Inferior parietal cortex (tissue), 1 donor: ENCODE measurements around the gene TMBIM4.

ENCODE experiments used
- DNase-seq: peaks from one replicate; pipeline ENCODE4 v3.0.0-alpha.2; 2016; ENCODE audit errors: extremely low spot score

TMBIM4 gene

DNA sequence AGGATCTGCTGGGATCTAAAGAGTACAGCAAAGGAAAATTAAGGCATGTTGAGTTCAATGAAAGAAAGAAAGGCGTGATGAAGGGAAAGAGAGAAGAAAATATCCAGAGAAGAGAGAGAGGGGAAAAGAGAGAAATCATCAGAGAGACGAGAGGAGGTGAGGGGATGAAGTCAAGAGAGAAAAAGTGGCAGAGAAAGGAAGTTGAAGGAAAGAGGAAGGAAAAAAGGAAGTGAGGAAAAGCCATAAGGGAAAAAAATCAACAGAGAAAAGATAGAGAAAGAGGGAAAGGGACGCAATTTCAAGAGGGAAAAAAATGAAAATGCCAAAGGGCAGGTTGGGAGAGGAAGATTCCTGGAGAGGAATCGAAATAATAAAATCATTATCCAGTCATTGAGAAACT lies 79.6 kb downstream of the TMBIM4 start:
- no peak for DNase-seq

DNA sequence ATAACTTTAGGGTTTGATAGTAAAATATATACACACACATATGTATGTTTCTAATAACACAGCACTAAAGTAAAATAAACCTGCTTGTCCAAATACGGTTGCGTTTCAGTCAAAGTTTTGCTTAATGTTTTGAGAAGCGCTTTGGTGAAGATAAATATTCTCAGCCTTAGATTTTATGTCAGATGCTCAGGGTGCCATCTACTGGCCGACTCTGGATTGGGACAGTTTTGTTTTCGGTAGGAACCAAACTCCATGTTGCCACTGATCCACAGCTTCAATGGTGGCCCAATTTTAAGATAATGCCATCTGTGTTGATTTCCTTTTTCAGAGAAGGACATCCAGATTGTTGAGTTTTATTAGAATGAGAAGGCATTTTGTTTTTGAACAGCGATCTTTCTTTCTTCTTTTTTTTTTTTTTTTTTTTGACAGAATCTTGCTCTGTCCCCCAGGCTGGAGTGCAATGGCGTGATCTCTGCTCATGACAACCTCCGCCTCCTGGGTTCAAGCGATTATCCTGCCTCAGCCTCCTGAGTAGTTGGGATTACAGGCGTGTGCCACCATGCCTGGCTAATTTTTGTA lies 82.3 kb downstream of the TMBIM4 start:
- DNase-seq = peak; percentile 84

DNA sequence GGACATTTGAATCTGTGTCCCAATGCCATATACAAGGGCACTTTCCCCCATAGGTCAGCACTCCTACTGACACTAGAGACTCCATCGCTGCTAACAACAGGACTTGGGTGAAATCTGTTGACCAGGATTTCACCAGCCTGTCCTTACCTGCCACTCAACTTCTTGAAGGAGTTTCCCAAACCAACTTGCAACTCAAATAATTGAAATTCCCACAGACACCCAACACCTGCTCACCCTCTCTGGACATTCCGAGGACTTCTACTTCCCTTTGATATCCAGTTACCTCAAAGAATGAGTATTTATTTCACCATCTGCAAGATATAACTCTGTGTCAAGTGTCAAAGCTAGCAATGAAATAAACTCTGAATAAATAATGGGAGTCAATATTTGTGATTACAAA lies 83.8 kb downstream of the TMBIM4 start:
- no peak for DNase-seq
